GM18867 (cell line): ENCODE measurements around the gene DAGLB.

Experiments
- ATAC-seq: cut with Tn5 transposase; IDR thresholded peaks from one replicate; pipeline ENCODE4 v1.9.1; 2021; ENCODE audit warnings: mild to moderate bottlenecking, moderate library complexity; ENCODE audit not compliant: unreplicated experiment

DAGLB gene

GRCh38 chr7:6433784-6434615, 13.8 kb downstream of the DAGLB start:
- no peak for ATAC-seq

GRCh38 chr7:6432781-6433180, 15.0 kb downstream of the DAGLB start:
- no peak for ATAC-seq

- no peak for ATAC-seq
These were observed 16.8 kb downstream of the DAGLB start for GRCh38 chr7:6430974-6431373.

DNA sequence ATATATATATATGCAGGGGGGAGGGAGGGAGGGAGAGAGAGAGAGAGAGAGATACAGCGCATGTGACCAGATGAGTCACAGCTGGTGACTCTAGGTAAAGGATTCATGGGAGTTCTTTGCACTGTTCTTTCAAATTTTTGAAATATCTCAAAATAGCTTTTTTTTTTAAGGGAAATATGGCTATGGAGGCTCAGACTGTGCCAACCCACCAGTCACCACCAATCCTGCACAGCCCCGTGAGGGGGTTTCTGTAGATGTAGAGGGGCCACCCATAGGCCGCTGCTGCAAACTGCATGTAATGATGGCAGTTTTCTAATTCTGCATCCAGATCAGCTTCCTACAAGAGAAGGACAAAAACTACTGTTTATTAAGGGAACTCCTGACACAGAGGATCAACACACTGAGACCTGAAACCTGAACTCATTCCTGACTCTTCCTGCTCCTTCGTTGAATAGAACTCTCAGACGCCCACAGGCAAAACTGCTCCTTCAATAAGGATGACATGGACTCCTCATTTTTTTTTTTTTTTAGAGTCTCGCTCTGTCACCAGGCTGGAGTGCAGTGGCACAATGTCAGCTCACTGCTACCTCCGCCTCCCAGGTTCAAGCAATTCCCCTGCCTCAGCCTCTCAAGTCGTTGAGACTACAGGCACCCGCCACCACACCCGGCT, 17.3 kb downstream of the DAGLB start:
- no peak for ATAC-seq

DNA sequence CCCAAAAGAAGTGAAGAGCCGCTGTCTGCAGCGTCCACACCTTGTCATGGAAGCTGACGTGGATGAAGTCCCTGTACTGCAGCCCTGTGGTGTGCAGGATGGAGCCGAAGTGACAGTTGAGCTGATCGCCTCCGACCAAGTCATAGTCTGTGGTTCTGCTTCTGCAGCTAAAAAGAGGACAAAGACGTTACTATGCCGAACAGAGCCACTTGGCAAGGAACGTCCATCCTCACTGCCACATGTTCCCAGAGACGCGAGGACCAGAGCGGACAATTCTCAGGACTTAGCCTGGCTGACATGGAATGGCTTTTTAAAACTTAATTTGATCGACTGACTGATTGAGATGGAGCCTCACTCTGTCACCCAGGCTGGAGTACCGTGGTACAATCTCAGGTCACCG, 21.8 kb downstream of the DAGLB start:
- ATAC-seq: no peak

DNA sequence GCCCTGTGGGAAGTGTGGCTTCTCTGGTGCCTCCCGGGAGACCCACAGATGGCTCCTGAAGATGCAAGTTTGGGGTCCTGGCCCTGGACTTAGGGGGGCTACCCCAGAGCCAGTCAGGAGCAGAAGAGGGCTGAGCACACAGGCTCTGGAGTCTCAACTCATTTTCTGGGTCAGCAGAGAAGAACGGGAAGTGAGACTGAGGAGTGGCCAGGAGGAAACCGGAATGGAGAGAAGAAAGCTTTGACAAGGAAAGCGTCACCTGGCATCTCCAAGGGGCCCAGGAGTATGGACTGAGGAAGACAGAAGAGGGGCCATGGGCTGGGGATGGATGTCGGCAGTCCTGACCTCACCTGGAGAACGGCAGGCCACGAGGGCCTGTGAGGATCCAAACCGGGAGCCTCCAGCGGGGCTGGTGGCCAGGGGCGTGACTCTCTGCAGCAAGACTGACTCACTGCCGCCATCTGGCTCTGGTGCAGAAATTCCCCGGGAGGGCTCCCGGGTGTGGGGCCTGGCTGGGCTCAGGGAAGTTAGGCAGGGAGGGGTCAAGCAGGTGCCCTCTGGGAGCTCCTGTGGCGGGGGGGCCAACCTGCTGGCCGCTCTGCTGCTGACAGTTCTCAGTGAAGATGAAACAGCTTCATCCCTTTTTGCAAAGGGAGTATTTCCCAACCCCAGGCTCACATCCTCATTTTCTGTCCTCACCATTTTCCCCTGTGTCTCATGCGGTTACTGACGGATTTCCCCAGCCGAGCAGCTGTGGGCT, 23.6 kb downstream of the DAGLB start:
- no peak for ATAC-seq

- no peak for ATAC-seq
These were observed 24.7 kb downstream of the DAGLB start for GRCh38 chr7:6422926-6423632.

DNA sequence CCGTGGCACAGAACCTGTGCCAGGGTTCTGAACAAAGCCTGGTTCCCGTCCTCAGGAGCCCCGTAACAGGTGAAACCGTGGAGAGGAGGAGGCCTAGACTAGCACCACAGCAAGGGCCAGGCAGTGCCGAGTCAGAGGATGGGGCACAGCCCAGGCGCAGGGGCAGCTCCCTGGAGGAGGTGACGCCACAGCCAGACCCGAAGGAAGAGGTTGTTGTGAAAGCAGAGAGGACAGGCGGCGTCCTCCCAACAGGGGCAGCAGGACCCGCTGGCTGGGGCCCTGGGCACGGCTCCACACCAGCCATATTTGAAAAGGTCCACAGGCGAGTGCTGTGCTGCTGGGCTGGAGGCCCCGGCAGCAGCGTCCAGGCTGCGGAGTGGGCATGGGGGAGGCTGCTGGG, 25.7 kb downstream of the DAGLB start:
- ATAC-seq: no peak

DNA sequence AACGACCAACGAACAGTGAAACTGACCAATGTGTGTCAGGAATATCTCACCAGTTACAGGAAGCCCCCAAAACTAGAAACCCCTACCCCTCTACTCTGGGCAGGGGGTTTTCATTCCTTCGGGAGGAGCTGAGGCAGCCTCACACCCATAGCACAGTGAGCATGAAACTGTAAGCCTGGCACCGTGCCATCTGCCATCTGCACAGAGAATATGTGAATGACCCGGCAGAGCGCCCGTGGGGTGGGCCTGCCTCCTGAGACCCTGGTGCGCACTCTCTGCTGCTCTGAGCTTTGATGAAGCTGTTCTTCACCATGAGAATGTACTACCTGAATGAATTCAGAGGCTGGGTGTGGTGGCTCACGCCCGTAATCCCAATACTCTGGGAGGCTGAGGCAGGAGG, 27.1 kb downstream of the DAGLB start:
- ATAC-seq: no peak

GRCh38 chr7:6419310-6419773, 28.4 kb downstream of the DAGLB start:
- ATAC-seq: no peak

- no peak for ATAC-seq
These were observed 30.3 kb downstream of the DAGLB start for GRCh38 chr7:6417408-6417807.

GRCh38 chr7:6416516-6417145, 31.1 kb downstream of the DAGLB start:
- no peak for ATAC-seq

DNA sequence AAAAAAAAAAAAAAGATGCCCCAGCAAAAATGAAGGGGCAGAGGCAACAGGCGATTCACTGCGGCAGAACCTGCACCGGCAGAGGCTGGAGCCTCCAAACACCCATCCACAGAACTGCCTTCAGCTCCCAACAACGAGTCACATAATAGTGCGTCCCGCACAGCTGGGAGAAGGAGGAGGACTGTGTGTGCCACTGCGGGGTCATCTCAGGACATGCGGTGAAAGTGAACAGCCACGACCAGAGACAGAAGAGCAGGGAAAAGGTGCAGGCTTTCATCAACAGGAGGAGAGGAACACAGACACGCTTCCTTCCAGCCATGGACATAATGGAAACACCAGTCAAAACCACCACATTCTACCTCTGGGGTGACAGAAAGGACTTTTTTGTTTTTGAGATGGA, 34.1 kb downstream of the DAGLB start:
- no peak for ATAC-seq

GRCh38 chr7:6409944-6410693, 37.6 kb downstream of the DAGLB start:
- ATAC-seq: no peak

DNA sequence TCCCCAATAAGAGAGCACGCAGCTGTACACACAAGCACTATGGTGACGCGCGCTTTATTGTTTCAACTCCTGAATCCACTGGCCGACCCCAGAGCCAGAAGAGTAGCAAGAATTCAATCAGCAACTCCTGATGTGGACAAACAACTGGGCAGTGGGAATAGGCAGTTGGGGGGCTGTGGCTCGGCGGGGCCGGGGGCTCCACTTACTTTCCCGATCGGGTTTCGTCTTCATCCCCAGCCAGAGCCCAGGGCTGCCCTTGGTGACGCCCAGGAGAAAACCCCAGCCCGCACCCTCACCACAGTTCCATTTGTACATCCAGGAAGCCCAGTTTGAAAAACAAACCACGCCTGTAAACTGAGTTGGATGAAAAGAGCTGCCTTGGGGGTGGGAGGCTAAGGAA, 38.7 kb downstream of the DAGLB start:
- no peak for ATAC-seq

DNA sequence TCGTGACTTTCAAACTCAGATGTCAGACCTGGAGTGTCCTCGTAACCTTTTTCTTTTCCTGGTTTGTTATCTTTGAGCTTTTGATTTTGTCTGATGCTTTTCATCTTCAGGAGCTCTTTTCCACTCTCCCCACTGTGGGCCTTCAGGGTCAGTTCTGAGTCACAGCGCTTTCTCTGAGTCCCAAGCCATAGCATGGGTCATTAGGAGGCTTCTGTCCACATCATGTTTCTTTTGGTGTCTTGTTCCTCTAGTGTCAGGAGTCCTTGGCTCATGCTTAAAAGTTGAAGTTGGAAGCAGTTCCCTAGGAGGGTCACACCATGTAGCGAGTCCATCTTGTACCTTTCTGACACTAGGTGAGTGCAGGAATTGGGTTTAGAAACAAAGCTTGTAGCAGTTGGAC, 40.3 kb downstream of the DAGLB start:
- no peak for ATAC-seq

DNA sequence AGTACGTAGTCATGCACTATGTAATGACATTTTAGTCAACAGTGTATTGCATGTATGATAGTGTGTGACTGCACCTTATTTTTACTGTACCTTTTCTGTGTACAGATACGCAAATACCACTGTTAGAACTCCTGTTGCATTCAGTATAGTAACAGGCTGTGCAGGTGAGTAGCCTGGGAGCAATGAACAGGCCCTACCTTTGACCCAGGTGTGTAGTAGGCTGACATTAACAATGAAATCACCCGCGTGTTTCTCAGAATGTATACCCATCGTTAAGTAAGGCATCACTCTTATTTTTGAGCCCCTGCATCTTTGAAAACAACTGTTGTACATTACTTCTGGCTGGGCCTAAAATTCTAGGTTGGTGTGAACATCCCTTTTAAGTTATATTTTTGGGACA, 41.6 kb downstream of the DAGLB start:
- no peak for ATAC-seq

DNA sequence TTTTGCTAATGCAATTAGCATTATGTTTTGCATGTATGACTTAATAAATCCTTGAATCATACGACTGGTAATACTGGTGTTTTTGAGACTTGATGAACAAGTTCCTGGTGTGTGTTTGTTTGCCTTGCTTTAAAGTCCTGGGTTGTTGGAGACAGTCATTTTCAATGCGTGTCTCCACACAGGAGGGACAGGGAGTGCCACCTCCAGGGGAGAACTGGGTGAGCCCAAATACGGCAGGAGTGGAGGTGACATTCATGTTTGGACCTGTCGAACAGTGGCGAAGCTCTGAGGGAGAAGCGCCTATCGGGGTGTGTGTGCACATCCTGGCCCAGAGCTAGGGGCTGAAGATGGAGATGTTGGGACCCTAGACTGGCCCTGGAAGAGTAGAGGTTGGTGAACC, 43.8 kb downstream of the DAGLB start:
- no peak for ATAC-seq

DNA sequence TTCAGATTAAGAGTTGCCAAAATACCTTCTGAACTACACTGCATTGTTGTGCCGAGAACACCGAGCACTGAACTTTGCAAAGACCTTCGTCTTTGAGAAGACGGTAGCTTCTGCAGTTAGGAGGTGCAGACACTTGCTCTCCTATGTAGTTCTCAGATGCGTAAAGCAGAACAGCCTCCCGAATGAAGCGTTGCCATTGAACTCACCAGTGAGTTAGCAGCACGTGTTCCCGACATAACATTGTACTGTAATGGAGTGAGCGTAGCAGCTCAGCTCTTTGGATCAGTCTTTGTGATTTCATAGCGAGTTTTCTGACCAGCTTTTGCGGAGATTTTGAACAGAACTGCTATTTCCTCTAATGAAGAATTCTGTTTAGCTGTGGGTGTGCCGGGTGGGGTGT, 45.0 kb downstream of the DAGLB start:
- no peak for ATAC-seq

- ATAC-seq: no peak
These were observed 45.7 kb downstream of the DAGLB start for GRCh38 chr7:6402041-6402440.
